Stimulated activated CD8-positive, alpha-beta memory T cell treated with anti-CD3 and anti-CD28 coated beads, Interleukin-7, amount 100 ng/mL, for 24 hours (primary cell): ENCODE results near the gene MYOZ3.

Experiments used
- DNase-seq: peaks from one replicate; pipeline ENCODE4 v3.0.0-alpha.2; 2020; ENCODE audit warnings: low read depth

The MYOZ3 gene, protein sequence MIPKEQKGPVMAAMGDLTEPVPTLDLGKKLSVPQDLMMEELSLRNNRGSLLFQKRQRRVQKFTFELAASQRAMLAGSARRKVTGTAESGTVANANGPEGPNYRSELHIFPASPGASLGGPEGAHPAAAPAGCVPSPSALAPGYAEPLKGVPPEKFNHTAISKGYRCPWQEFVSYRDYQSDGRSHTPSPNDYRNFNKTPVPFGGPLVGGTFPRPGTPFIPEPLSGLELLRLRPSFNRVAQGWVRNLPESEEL

GRCh38 chr5:150661086-150661485 lies at the start of gene MYOZ3:
Gene MYOZ3 (plus strand): TSS chr5:150661251. CDS start chr5:150662942, 1,691 bp downstream.
- DNase-seq, result no peak

DNA sequence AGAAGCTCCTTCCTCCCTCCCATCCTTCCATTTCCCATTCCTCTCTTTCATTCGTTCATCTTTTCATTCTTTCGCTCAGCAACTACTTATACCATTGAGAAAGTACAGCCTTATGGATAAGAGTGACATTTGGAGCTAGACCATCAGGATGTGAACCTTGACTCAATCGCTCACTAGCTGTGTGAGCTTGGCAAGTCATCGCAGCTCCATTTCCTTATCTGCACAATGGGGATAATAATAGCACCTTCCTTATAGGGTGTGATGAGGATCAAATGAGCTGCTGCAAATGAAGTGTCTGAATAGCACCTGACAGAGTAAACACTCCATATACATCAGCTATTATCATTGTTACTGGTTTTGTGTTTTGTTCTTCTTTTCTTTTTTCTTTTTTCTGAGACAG lies 48.6 kb upstream of the MYOZ3 start:
- no peak for DNase-seq

GRCh38 chr5:150612905-150613670 lies 48.0 kb upstream of the MYOZ3 start:
- no peak for DNase-seq

DNA sequence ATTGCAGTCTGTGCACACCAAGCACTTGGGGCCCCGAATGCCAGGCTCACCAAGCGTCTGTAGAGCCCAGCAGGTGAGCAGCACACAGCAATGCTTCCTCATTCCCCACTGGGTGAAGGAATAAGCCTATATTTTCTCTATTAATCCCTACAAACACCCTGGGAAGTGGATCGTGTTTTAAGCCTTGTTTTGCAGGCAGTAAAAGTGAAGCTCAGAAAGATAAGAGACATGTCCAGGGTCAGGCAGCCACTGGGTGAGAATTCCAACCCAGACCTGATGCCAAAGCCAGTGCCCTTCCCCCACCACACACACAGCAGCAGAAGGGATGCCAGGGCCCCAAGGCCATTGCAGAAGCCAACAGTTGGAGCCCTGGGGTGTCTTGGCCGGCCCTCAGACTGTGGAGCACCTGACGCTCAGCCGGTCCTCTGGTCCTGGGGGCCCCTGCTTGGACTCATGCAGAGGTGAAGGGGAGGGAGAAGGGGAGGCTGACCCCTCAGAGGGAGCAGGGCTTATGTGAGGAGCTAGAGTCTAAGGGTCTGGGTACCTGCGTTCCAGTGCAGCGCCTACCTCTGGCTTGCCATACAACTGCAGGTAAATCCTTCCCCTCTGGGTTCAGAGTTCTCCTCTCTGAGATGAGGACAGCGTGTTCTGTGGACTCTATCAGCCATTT lies 46.9 kb upstream of the MYOZ3 start:
- DNase-seq, result no peak

- DNase-seq, result no peak
Measured at GRCh38 chr5:150614661-150615060, 46.4 kb upstream of the MYOZ3 start.

DNA sequence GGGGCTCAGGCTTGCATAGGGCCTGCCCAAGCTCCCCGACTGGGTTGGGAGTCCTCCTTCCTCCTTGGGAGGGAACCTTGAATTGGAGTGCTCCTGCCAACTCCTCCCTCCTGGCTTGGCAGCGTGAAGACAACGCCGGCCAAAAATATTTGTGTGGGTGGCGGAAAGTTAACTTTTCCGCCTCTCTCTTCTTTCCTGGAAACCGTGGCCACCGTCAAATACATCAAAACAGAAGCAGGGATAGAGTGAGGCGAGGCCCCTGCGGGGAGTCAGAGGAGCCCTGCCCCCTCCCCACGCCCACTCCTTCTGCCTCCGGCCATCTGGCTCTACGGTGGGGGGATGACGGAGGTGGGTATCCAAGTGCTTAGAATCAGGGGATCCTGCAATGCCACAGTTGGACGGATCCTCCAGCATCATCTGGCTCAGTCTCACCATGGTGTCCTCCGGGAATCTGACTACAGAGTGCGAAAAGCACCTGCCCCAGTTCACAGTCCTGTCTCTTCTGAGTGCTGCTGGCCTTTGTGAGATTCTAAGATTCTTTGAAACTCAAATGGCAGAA lies 45.8 kb upstream of the MYOZ3 start:
- no peak for DNase-seq

DNA sequence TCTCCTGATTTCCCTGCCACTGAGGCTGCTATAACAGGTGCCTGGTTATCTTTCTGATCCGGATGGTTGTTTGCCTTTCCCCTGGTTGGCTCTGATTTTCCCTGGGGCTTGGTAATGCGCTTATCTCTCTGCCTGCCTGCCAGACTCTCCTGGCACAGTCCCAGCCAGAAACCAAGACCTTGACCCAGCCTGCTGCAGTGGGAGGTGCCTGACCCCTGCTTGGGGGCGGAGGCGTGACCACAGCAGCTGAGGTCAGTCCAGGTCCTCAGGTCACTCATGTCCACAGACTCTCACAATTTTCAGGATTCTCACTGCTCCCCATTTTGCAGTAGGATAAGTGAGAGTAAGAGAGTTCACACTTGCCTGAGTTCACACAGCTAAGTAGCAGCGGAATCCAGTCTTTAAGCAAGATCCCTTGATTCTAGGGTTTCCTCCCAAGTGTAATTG lies 45.0 kb upstream of the MYOZ3 start:
- no peak for DNase-seq

- no peak for DNase-seq
Measured at GRCh38 chr5:150616506-150616905, 44.5 kb upstream of the MYOZ3 start.

DNA sequence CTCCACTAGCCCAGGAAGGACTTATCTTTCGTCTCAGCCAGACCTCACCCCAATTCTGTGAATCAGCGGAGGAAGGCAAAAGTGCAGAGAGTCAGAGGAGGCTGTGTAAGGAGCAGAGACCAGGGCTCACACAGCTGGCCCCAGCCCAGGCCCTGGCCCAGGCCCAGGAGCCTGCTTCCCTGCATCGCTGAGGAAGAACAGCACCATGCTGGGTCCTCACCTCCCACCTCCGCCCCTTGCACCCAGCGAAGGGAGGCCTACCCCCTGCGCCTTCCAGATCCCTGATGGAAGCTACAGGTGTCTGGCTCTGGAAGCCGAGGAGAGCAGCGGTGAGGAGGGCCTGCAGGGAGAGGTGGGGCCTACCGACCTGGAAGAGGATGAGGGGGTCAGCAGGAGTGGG lies 42.9 kb upstream of the MYOZ3 start:
- no peak for DNase-seq

GRCh38 chr5:150618588-150619281 lies 42.3 kb upstream of the MYOZ3 start:
- DNase-seq, result no peak

DNA sequence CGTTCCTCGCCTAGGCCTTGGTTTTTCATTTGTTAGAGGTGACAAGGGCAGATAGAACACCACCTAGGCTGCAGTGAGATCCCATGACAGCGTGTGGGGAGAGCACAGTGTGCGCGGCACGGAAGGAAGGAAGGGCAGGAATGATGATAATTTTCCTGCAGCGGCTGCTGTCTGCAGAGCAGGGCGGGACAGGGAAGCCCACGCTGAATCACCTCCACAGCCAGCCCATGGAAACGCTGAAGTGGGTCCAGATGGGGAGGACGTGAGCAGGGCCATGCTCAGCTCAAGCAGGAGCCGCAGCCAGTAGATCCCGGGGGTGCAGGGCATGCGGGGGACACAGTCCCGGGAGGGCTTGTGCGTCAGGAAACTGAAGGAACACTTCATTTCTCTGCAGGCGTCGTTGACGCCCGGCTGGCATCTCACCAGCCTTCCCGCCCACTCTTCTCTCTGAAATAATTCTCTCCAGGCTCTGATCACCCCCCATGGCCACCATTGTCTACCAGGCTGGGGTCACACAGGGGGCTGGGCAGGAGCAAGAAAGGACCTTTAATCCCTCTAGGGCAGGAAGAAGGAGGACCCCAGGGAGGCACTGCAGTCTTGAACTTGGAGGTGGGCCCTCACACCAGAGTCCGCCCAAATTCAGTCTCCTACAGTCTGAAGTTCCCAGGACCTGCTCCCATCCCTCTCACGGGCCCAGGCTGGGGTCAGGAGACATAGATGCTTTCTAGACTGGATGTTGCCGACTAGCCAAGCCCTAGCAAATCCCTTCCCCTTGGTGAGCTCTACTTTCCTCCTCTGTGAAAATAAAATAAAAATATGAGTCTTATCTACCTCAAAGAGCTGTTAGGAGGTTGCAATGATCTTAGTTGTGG lies 41.5 kb upstream of the MYOZ3 start:
- DNase-seq, result no peak

GRCh38 chr5:150621301-150621700 lies 39.8 kb upstream of the MYOZ3 start:
- DNase-seq, result no peak

GRCh38 chr5:150622157-150622556 lies 38.9 kb upstream of the MYOZ3 start:
- DNase-seq, result no peak

DNA sequence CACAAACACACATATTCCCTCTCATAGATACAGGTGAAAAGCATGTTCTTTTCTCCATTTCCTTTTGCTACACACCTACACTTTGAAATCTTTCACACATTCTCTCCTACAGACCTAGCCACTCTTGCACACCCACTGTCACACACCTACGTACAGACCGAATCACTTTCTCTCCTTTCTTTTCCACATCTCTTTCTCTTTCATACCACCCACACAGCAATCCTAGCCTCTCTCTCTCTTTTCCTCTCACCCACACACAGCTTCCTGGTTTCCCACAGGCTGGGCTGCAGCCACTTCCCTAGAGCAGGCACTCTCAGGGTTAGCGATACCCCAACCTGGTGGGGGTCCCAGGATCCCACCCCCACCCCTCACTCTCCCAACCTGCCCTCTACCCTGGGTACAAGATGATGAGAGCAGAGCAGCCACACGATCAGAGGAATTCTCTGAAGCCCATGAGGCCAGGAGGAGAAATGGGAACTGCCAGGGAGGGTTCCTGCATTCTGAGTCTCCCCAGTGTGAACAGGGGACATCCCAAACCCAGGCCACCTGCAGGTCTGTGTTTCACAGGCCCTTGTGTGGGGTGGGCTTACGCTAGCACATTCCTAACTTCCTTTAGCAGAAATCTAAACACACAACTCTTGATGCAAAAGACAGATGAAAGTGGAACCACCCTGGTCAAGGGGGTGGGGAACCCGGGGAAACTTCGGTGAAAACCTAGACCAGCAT lies 37.7 kb upstream of the MYOZ3 start:
- no peak for DNase-seq

- no peak for DNase-seq
Measured at GRCh38 chr5:150623878-150624216, 37.2 kb upstream of the MYOZ3 start.

DNA sequence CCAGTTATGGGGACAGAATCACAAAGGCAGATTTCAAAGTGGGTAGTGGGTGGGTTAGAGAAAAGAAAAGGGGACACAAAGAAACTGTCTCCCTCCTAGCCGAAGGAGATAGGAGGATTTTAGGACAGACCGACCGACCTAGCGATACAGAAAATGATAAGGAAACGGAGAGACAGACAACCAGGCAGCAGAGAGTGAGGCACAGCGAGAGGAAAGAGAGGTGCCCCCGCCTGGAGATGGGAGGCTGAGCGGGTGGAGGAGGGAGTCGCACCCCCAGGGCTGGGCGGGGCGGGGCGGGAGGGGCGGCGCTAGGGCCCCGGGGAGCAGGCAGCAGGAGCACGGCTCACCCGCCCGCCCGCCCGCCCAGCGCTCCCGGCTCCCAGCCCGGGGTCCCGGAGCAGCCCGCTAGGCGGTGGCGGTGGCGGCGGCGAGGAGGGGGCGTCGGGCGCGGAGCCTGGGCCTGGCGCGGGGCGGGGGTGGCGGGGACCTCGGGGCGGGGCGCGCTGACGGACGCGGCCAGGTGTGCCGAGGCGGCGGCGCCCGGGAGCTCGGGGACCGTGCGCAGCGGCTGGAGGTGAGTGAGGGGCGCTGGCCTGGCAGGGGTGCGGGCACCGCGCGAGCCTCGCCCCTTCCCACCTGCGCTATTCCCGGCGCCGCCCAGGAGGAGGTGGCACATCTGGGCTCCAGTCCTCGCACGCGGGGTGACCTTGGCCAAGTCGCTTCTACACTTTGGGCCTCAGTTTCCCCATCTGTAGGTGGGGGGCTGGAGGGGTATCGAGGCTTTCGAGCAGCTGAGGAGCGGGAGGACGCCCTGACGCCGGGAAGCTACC lies 36.5 kb upstream of the MYOZ3 start:
- DNase-seq, result no peak

DNA sequence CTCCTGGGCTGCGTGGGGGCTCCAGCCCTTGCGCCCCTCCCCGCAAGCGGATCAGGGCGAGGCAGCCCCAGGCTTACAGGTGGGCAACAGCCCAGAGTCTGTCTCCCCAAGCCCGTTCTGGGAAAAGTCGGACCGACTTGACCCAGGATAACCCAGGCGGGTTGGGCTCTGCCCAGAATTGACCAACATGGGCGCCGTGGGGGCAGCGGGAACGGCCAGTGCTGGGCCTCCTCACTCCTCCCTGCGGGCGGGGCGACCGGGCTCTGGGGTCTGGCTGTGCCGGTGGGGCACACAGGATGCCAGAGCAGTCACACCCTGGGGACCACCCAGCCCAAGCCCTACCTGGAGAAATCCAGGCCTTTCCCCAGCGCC lies 35.9 kb upstream of the MYOZ3 start:
- no peak for DNase-seq

- no peak for DNase-seq
Measured at GRCh38 chr5:150625831-150626746, 35.0 kb upstream of the MYOZ3 start.

DNA sequence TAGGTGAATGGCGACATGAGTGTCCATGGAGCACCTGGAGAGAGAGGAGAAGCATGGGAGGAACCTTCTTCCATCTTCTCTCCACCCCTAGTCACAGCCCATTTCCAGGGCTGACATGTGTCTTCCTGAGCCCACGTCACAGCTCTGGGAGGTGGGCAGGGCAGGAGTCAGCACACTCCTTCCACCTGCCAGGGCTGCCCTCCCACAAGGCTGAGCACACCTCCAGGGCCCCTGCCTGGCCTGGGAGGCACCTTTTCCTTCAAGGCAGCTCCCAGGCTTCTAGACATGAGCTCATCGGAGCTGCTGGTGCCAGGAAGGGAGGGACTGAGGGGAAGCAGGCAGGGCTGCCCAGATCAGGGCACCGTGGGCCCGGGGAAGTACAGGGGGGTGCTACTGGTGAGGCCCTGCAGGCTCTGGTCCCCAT lies 34.2 kb upstream of the MYOZ3 start:
- no peak for DNase-seq
